ENCODE measurements around the gene CIDEC.

The CIDEC gene

GRCh38 chr3:9879830-9880549 lies at the start of gene CIDEC:
Gene CIDEC (minus strand): TSS chr3:9880253. CDS start chr3:9878486, 1,767 bp downstream.
- no peak for DNase-seq (ENCODE audit: extremely low read depth in 1 of 2, low read depth in 1 of 2)

GRCh38 chr3:9928158-9928557 lies 48.1 kb upstream of the CIDEC start:
- DNase-seq (ENCODE audit: extremely low read depth in 1 of 2, low read depth in 1 of 2) = no peak

GRCh38 chr3:9918261-9919038 lies 38.4 kb upstream of the CIDEC start:
- DNase-seq (ENCODE audit: extremely low read depth in 1 of 2, low read depth in 1 of 2) = no peak

GRCh38 chr3:9917820-9918219 lies 37.8 kb upstream of the CIDEC start:
- DNase-seq (ENCODE audit: extremely low read depth in 1 of 2, low read depth in 1 of 2) = no peak

GRCh38 chr3:9916734-9917680 lies 37.0 kb upstream of the CIDEC start, which contains the start of gene IL17RC:
Gene IL17RC (plus strand): TSS chr3:9917098. CDS start chr3:9917316, 218 bp downstream.
- no peak for DNase-seq (ENCODE audit: extremely low read depth in 1 of 2, low read depth in 1 of 2)

GRCh38 chr3:9916346-9916733 lies 36.3 kb upstream of the CIDEC start:
- no peak for DNase-seq (ENCODE audit: extremely low read depth in 1 of 2, low read depth in 1 of 2)

- DNase-seq (ENCODE audit: extremely low read depth in 1 of 2, low read depth in 1 of 2) = no peak
Measured at GRCh38 chr3:9915254-9916141, 35.4 kb upstream of the CIDEC start.

GRCh38 chr3:9914559-9915253 lies 34.7 kb upstream of the CIDEC start:
- no peak for DNase-seq (ENCODE audit: extremely low read depth in 1 of 2, low read depth in 1 of 2)

GRCh38 chr3:9914011-9914410 lies 34.0 kb upstream of the CIDEC start:
- DNase-seq (ENCODE audit: extremely low read depth in 1 of 2, low read depth in 1 of 2) = no peak

GRCh38 chr3:9913601-9914000 lies 33.5 kb upstream of the CIDEC start:
- DNase-seq (ENCODE audit: extremely low read depth in 1 of 2, low read depth in 1 of 2) = no peak

- no peak for DNase-seq (ENCODE audit: extremely low read depth in 1 of 2, low read depth in 1 of 2)
Measured at GRCh38 chr3:9912294-9912935, 32.4 kb upstream of the CIDEC start.

GRCh38 chr3:9911863-9912262 lies 31.8 kb upstream of the CIDEC start:
- no peak for DNase-seq (ENCODE audit: extremely low read depth in 1 of 2, low read depth in 1 of 2)

GRCh38 chr3:9909221-9910013 lies 29.4 kb upstream of the CIDEC start:
- DNase-seq (ENCODE audit: extremely low read depth in 1 of 2, low read depth in 1 of 2) = no peak

GRCh38 chr3:9908286-9908685 lies 28.2 kb upstream of the CIDEC start:
- DNase-seq (ENCODE audit: extremely low read depth in 1 of 2, low read depth in 1 of 2) = no peak

- no peak for DNase-seq (ENCODE audit: extremely low read depth in 1 of 2, low read depth in 1 of 2)
Measured at GRCh38 chr3:9906480-9906879, 26.4 kb upstream of the CIDEC start.

- DNase-seq (ENCODE audit: extremely low read depth in 1 of 2, low read depth in 1 of 2) = no peak
Measured at GRCh38 chr3:9903904-9904303, 23.9 kb upstream of the CIDEC start.

- DNase-seq (ENCODE audit: extremely low read depth in 1 of 2, low read depth in 1 of 2) = no peak
Measured at GRCh38 chr3:9903238-9903624, 23.2 kb upstream of the CIDEC start.
